Glomerular endothelial cell (primary cell): Measurements from ENCODE around the gene MIA. TPM values are rescaled to one million over a fixed set of nuclear protein-coding genes. Genes with fewer than 3 reads are reported as not detected.
"Not testable (repeated sequence)": the region's sequence is repeated elsewhere in the genome, so short reads cannot be mapped to it uniquely, and the experiment has no call there.

Experiments
- DNase-seq: peaks from one replicate; pipeline ENCODE4 v3.0.0-alpha.2; 2011; ENCODE audit warnings: low read depth, low spot score; ENCODE audit errors: extremely low read depth
- total RNA-seq: library from RNA; depleted of rRNA; stranded (reverse); fragments of >200 nt; gene quantifications from 2 replicates; pipeline ENCODE4 v1.2.3, GENCODE V29; 2015

The MIA gene
- total RNA-seq, 1 donor from 2014 or later: not detected

- DNase-seq: peak; percentile 98
Measured at GRCh38 chr19:40750058-40750873, 25.1 kb upstream of the MIA start, which contains the start of gene ACTMAP. Gene ACTMAP (minus strand): TSS chr19:40750477. CDS start chr19:40749803, 674 bp downstream.

GRCh38 chr19:40750874-40751537, 24.3 kb upstream of the MIA start, which contains the start of gene SNRPA:
Gene SNRPA (plus strand): TSS chr19:40751203. CDS start chr19:40751409, 206 bp downstream.
- DNase-seq: peak; percentile 91

GRCh38 chr19:40752257-40752781, 23.0 kb upstream of the MIA start:
- DNase-seq: no peak

- DNase-seq: no peak
Measured at GRCh38 chr19:40754611-40755247, 20.6 kb upstream of the MIA start.

GRCh38 chr19:40755248-40755624, 20.1 kb upstream of the MIA start:
- DNase-seq: no peak

GRCh38 chr19:40755791-40756190, 19.5 kb upstream of the MIA start:
- DNase-seq: no peak

GRCh38 chr19:40756502-40757110, 18.7 kb upstream of the MIA start:
- DNase-seq: no peak

- no peak for DNase-seq
Measured at GRCh38 chr19:40758491-40758890, 16.8 kb upstream of the MIA start.

GRCh38 chr19:40759352-40759751, 16.0 kb upstream of the MIA start:
- DNase-seq: no peak

GRCh38 chr19:40762754-40763470, 12.4 kb upstream of the MIA start:
- DNase-seq: no peak

- DNase-seq: no peak
Measured at GRCh38 chr19:40763526-40763925, 11.8 kb upstream of the MIA start.

- DNase-seq: no peak
Measured at GRCh38 chr19:40763963-40764362, 11.4 kb upstream of the MIA start.

GRCh38 chr19:40766385-40766784, 8.9 kb upstream of the MIA start:
- not testable (repeated sequence) for DNase-seq

- DNase-seq: no peak
Measured at GRCh38 chr19:40768869-40769268, 6.5 kb upstream of the MIA start.

GRCh38 chr19:40771101-40771862, 4.0 kb upstream of the MIA start:
- DNase-seq: not testable (repeated sequence)

GRCh38 chr19:40775632-40776022, 306 bp downstream of the MIA start:
- DNase-seq: no peak

- DNase-seq: no peak
Measured at GRCh38 chr19:40776364-40776763, 1.0 kb downstream of the MIA start.

- peak; percentile 84 for DNase-seq
Measured at GRCh38 chr19:40776932-40777644, 1.8 kb downstream of the MIA start.

- DNase-seq: no peak
Measured at GRCh38 chr19:40777645-40777936, 2.3 kb downstream of the MIA start.
